Measurements from ENCODE around the gene SLC39A11.
"Not testable (repeated sequence)": the region's sequence is repeated elsewhere in the genome, so short reads cannot be mapped to it uniquely, and the experiment has no call there.

SLC39A11 gene

DNA sequence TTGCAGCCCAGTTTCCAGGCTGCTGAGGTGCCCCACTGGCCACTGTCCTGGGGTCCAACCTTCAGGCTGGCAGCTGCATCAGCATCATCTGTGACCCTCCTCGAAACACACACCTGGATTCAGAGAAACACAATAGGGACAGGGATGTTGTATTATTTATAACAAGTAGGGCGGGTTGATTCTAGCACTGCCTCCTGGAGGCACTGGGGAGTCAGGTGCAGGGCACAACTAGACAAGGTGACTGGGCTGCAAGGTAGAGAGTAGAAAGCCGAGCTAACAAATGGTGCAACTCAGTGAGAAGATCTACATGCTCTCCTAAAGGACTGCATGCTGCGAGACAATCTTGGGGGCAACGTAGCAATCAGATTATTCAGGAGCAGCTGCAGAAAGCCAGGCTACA is 317.3 kb downstream of the SLC39A11 start:
- DNase-seq, result no peak

DNA sequence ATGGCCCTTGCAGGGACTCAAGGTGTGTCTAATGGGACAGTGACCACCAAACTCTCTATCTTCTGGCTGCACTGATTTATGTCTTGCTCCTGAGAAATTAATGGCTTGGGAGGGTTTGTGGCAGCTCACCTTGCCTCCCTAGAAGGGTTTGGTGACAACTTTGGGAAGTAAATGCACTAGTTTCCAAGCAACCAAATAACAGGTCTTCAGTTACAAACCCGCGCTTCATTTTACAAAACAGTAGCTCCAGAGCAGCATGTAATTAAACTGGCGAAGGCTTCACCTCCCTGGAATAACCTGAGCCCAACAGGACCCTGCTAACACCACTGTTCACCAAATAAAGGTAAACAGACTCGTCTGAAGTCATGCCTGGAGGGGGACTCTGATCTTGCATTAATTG is 318.3 kb downstream of the SLC39A11 start:
- peak; percentile 38 to 47 for DNase-seq

GRCh38 chr17:72773225-72773624 is 319.3 kb downstream of the SLC39A11 start:
- not testable (repeated sequence) for DNase-seq

- no peak for DNase-seq
These were observed 320.1 kb downstream of the SLC39A11 start for GRCh38 chr17:72772331-72772821.

- DNase-seq, result no peak
These were observed 320.8 kb downstream of the SLC39A11 start for GRCh38 chr17:72771734-72772133.

GRCh38 chr17:72766761-72767356 is 325.6 kb downstream of the SLC39A11 start:
- DNase-seq, result no peak

DNA sequence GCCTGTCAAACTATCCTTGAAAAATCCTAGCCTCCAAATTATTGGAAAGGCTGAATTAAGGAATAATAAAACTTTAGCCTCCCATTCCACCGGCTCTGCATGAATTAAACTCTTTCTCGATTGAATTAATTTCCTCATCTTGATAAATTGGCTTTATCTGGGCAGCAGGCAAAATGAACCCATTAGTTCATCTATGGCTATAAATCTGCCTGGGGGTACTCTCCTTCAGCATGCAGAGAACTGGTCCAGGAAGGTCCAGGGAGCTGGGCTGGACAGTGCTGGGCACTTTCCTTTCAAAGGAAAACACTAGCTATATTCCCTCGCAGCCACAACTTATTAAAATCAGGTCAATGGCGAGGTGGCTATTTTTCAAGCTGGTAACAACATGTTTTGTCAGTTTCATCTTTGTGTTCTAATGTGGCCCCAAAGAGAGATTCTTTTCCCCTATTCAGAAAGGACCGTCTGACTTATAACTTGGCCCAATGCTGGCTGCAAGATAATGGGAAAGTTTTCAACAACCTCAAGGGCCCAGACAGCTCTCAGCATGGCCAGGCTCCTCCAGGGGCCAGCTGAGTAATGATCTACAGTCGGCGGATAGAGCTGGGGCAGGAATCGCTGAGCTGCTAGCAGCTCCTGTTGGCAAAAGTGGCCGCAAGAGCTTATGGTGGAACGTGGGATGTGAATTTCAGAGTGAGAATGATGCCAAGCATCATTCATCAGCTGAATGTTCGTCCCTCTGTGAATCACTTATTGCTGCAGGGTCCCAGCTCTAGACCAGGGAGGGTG is 326.9 kb downstream of the SLC39A11 start:
- no peak for DNase-seq

DNA sequence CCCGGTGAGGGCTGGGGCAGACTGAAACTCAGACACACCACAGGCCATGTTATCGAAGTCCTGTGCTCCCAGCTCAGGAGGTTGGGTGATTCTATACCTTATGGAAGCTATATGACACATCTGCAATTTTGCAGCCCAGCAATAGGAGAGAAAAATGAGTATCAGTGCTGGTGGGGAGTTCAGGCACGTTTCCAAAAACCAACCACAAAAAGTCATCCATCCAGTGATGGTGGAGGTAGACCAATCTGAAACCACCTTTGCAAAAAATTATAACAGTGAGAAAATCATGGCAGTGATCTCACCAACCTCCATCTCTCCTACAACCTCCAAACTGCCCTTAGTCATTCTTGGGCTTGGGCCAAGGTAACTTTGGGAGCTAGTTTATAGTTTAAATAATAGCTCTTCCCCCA is 327.9 kb downstream of the SLC39A11 start:
- DNase-seq, result no peak

DNA sequence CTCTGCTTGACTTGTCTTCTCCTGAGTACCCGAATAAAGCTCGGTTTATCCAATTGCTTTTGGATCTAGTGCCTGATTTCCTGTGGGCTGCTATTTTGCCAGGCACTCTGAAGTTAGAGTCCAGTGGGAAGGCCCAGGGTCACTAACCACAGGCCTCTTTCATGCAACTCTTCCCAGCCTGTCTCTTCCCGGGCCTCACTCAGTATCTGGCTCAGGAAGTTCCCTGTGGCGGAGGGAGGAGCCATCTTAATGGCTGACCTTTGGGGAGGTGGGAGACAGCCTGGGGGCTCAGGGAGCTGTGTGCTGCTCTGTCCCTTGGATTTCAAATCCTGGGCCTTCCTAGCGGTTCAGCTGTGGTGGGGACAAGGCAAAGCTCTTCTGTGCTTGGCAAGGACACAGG is 328.5 kb downstream of the SLC39A11 start:
- DNase-seq, result no peak

DNA sequence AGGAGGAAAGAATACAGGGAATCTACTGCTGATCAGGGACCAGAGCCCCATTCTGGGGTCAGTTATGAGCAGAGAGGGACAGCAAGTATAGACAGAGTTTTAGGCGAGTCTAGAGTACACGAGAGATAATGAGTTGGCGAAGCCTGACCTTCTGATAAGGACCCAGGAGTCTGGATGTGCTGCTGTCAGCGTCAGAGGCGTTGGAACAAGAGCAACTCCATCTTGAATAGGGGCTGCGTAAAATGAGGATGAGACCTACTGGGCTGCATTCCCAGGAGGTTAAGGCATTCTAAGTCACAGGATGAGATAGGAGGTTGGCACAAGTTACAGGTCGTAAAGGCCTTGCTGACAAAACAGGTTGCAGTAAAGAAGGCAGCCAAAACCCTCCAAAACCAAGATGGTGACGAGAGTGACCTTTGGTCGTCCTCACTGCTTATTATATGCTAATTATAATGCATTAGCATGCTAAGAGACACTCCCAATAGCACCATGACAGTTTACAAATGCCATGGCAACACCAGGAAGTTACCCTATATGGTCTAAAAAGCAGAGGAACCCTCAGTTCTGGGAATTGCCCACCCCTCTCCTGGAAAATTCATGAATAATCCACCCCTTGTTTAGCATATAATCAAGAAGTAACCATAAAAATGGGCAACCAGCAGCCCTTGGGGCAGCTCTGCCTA is 330.5 kb downstream of the SLC39A11 start:
- not testable (repeated sequence) for DNase-seq

DNA sequence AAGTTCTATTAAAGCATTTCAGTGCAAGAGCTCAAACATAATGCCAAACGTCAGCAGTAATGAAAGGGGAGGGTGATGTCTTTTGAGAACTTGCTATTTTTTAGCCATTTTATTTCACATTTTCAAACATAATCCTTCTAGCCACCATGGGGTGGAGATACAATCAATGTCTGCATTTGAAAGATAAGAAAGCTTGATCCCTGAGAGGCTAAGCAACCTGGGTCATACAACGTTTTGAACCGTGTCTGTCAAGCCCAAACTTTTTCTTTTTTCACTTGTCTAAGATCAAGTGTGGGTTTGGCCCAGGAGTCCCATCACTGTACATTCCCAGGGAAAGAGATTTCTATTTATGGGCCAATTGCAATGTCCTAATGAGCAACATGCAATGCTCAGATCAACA is 331.1 kb downstream of the SLC39A11 start:
- DNase-seq, result no peak

DNA sequence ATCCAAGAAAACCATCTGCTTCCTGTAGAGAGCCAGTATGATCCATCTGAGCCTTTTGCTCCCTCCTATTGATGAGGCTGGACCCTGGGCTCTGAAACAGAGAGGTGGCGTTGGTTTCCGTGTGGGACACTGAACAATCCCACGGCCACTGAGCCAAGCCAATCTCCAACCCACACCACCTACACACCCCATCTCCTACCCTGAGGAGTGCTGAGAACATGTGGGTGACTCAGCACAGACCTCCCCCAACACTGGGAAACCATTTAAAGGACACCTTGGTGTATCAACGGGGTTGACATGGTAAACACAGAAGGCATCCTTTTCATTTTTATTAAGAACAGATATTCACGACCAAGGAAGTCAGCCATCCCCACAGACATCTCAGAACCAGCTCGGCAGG is 332.1 kb downstream of the SLC39A11 start:
- no peak for DNase-seq

DNA sequence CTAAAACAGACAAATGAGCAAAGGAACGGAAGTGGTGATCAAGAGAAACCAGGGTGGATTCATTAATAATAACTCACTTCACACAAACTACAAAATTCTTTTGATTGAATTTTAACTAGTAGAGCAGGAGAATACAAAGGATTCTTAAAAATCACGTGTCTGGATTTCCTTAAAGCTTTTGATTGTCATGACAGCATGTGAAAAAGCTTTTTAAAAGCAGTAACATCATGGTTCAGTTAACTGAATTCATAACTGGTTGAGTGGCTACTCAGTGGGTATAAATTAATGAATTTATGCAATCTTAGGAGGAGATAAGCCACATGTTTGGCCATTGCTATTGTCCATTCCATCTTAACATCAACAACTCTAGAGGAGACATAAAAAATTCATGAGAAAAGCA is 333.2 kb downstream of the SLC39A11 start:
- DNase-seq, result no peak

- no peak for DNase-seq
These were observed 336.2 kb downstream of the SLC39A11 start for GRCh38 chr17:72756256-72756655.

DNA sequence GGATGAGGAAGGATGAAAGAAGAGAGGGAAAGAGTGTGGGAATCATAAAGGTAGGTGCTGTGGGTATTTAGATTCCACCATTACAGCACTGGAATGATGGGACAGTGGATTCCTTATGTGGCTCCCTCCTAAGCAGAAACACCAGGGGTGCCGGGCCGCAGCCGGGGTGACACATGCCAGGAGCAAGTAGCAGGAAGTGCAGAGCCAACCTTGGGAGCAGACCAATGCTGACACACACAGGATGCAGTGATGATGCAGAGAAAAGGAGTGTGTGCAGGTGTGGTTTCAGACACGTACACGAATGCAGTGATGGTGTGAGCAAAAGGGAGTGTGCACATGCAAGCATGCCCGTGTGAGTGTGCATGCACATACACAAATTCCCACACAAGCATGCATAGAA is 338.0 kb downstream of the SLC39A11 start:
- DNase-seq, result no peak

DNA sequence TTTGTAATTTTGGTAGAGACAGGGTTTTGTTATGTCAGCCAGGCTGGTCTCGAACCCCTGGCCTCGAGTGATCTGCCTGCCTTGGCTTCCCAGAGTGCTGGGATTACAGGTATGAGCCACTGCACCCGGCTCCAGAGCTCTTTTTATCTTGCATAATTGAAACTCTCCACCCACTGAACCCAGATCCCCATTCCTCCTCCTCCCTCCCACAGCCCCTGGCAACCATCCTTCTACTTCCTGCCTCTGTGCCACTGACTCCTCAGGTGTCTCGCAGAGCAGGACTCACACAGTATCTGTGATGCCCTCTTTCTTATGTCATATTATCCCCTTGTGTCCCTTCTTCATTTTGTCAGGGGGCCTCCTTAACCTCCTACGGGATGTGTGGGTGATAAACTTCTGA is 340.7 kb downstream of the SLC39A11 start:
- DNase-seq, result no peak

DNA sequence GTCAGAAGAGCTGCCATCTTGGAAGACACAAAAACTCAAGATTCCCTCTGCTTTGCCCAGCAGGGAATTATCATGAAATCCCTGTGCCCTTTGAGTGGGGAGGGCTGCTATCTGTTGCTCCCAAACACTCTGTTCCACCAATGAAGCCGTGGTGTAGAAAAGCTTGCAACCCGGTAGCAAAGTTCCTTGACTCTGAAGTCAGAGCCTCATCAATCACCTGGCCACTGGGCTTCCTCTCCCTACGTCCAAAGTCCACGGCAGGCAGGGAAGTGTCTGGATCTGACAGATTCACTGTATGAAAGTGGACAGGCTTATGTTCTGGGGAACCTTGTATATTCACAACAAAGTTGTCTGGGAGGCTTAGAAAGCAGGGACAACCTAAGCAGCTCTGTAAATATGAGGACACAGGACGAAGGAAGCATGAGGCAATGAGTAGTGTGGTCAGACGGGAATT is 343.3 kb downstream of the SLC39A11 start:
- DNase-seq, result no peak

GRCh38 chr17:72747501-72747900 is 345.0 kb downstream of the SLC39A11 start:
- no peak for DNase-seq

GRCh38 chr17:72745241-72745640 is 347.2 kb downstream of the SLC39A11 start:
- no peak for DNase-seq

- no peak for DNase-seq
These were observed 349.4 kb downstream of the SLC39A11 start for GRCh38 chr17:72743037-72743467.

GRCh38 chr17:72737151-72737690 is 355.3 kb downstream of the SLC39A11 start:
- no peak for DNase-seq

- no peak for DNase-seq
These were observed 356.9 kb downstream of the SLC39A11 start for GRCh38 chr17:72735592-72735991.

- DNase-seq, result no peak
These were observed 357.4 kb downstream of the SLC39A11 start for GRCh38 chr17:72735048-72735447.
